CD8-positive, alpha-beta memory T cell (primary cell): ENCODE data around the gene UBAC2. TPM values are rescaled to one million over a fixed set of nuclear protein-coding genes. Genes with fewer than 3 reads are reported as not detected.
A peak's percentile ranks its signal among the peaks of the same experiment; 100 is the strongest.
"Not testable (repeated sequence)": the region's sequence is repeated elsewhere in the genome, so short reads cannot be mapped to it uniquely, and the experiment has no call there.

Experiments
- CTCF ChIA-PET: fragments of 350-600 bp; sonication (Branson Sonifier 250); formaldehyde crosslinking; loops from one replicate; lab custom pipeline; 2021; ENCODE audit warnings: antibody characterized with exemption; lab: Charles Lee
- POLR2A ChIA-PET: fragments of 350-600 bp; sonication (Branson Sonifier 250); formaldehyde crosslinking; loops from one replicate; lab custom pipeline; 2021; ENCODE audit warnings: antibody characterized with exemption; lab: Charles Lee
- DNase-seq, 5 donors: peaks; one replicate each; pipeline versions ENCODE4 v3.0.0 to v3.0.0-alpha.2; 2020 to 2022; ENCODE audit warnings: mixed read lengths in 1 of 5
- H3K27ac ChIP-seq: one replicate; pipeline ENCODE4 v1.7.0; 2013; ENCODE audit warnings: low read depth, mild to moderate bottlenecking, low read length, moderate library complexity
- H3K27me3 ChIP-seq: 2 replicates; pipeline ENCODE4 v1.7.0; 2013; ENCODE audit warnings: low read length, mild to moderate bottlenecking; ENCODE audit not compliant: insufficient read depth, poor library complexity, severe bottlenecking
- H3K36me3 ChIP-seq: 2 replicates; pipeline ENCODE4 v1.7.0; 2013; ENCODE audit warnings: mild to moderate bottlenecking, low read length, moderate library complexity; ENCODE audit not compliant: insufficient read depth
- H3K4me1 ChIP-seq: 2 replicates; pipeline ENCODE4 v1.7.0; 2013; ENCODE audit warnings: mild to moderate bottlenecking, low read length, moderate library complexity; ENCODE audit not compliant: insufficient read depth
- H3K4me3 ChIP-seq: 2 replicates; pipeline ENCODE4 v1.7.0; 2013; ENCODE audit warnings: mild to moderate bottlenecking, low read length
- H3K9me3 ChIP-seq: 2 replicates; pipeline ENCODE4 v1.7.0; 2013; ENCODE audit warnings: mild to moderate bottlenecking, low read length
- H3K27ac Mint-ChIP-seq, 8 donors: one replicate each; pipeline ENCODE4 v1.8.0; 2020 to 2021; ENCODE audit warnings: mixed read lengths in 8 of 8, mild to moderate bottlenecking in 6 of 8, inconsistent platforms in 3 of 8, moderate library complexity in 3 of 8
- H3K27me3 Mint-ChIP-seq, 2 donors: one replicate each; pipeline ENCODE4 v1.8.0; 2020 to 2021; ENCODE audit warnings: mixed read lengths in 2 of 2, mild to moderate bottlenecking in 1 of 2, moderate library complexity in 1 of 2
- H3K36me3 Mint-ChIP-seq, 3 donors: one replicate each; pipeline ENCODE4 v1.8.0; 2020 to 2021; ENCODE audit warnings: mixed read lengths in 3 of 3, inconsistent platforms in 1 of 3, mild to moderate bottlenecking in 1 of 3
- H3K4me1 Mint-ChIP-seq, 3 donors: one replicate each; pipeline ENCODE4 v1.8.0; 2020 to 2021; ENCODE audit warnings: mixed read lengths in 3 of 3, inconsistent platforms in 1 of 3, mild to moderate bottlenecking in 1 of 3
- H3K4me3 Mint-ChIP-seq, 7 donors: one replicate each; pipeline ENCODE4 v1.8.0; 2020 to 2021; ENCODE audit warnings: mixed read lengths in 7 of 7, mild to moderate bottlenecking in 6 of 7, moderate library complexity in 4 of 7, inconsistent platforms in 2 of 7
- H3K9me3 Mint-ChIP-seq, 5 donors: one replicate each; pipeline ENCODE4 v1.8.0; 2020 to 2022; ENCODE audit warnings: mixed read lengths in 5 of 5, mild to moderate bottlenecking in 3 of 5, moderate library complexity in 2 of 5, inconsistent platforms in 1 of 5
- polyA plus RNA-seq: library from polyadenylated mRNA; unstranded; fragments of 300-500 nt; fragmentation: Illumina TruSeq; gene quantifications from one replicate; pipeline ENCODE4 v1.2.3, GENCODE V29; 2021
- total RNA-seq, 2 experiments: library from RNA; stranded (reverse); gene quantifications; one replicate each; pipeline ENCODE4 v1.2.3, GENCODE V29; 2021

The UBAC2 gene
- total and polyA plus RNA-seq, 3 experiments from 2014 or later: 62.3 to 160 (median 63.7) TPM

- H3K27ac ChIP-seq: no peak overlapping the region
- Mint-ChIP-seq H3K36me3 (peaks cover 0 to 57% (median 26%) of the 10 kb centered on the region in 3 donors), H3K27ac (peak overlapping the region in 6 of 8 donors; percentile 34 to 94 (median 88)), H3K4me3 (peak overlapping the region in 2 of 7 donors; percentile 8 to 30), H3K9me3 (no peaks in the 10 kb centered on the region), H3K4me1 (peaks cover 76 to 93% (median 91%) of the 10 kb centered on the region in 3 donors), H3K27me3 (peaks cover 0 to 3% of the 10 kb centered on the region in 2 donors)
- H3K9me3 ChIP-seq: no peaks in the 10 kb centered on the region
- no peak overlapping the region for H3K4me3 ChIP-seq
- H3K4me1 ChIP-seq: peaks cover 86% of the 10 kb centered on the region
- CTCF ChIA-PET: interaction anchor here (1.1 to 18.0 kb wide), 3 partner anchors 9 to 60 kb away, joined by 3 to 223 read pairs (median 30); no protein-coding TSS in a partner anchor
- H3K36me3 ChIP-seq: peaks cover 14% of the 10 kb centered on the region
- no peak for DNase-seq
- H3K27me3 ChIP-seq: no peaks in the 10 kb centered on the region
- POLR2A ChIA-PET: no interaction called here
Measured at GRCh38 chr13:99208185-99208584, 7.5 kb downstream of the UBAC2 start.

- peaks cover 80% of the 10 kb centered on the region for H3K4me1 ChIP-seq
- H3K36me3 Mint-ChIP-seq: peaks cover 0 to 57% (median 26%) of the 10 kb centered on the region in 3 donors
- no peak overlapping the region for H3K27ac ChIP-seq
- CTCF ChIA-PET: interaction anchor here (0.6 to 18.0 kb wide), 3 partner anchors 8 to 59 kb away, joined by 3 to 223 read pairs (median 3); partner anchors contain the start of gene UBAC2
- H3K27ac Mint-ChIP-seq: peak overlapping the region; percentile 30 to 94 (median 74)
- DNase-seq: no peak
- H3K36me3 ChIP-seq: peaks cover 14% of the 10 kb centered on the region
- H3K4me3 ChIP-seq: no peak overlapping the region
- H3K4me1 Mint-ChIP-seq: peaks cover 68 to 90% (median 85%) of the 10 kb centered on the region in 3 donors
- H3K9me3 Mint-ChIP-seq: no peaks in the 10 kb centered on the region
- H3K9me3 ChIP-seq: no peaks in the 10 kb centered on the region
- H3K27me3 ChIP-seq: no peaks in the 10 kb centered on the region
- H3K27me3 Mint-ChIP-seq: peaks cover 0 to 3% of the 10 kb centered on the region in 2 donors
- peak overlapping the region in 4 of 7 donors; percentile 8 to 54 (median 42) for H3K4me3 Mint-ChIP-seq
- POLR2A ChIA-PET: no interaction called here
Measured at GRCh38 chr13:99208845-99209527, 8.3 kb downstream of the UBAC2 start.

- Histone ChIP-seq H3K36me3 (peaks cover 14% of the 10 kb centered on the region), H3K4me1 (peaks cover 80% of the 10 kb centered on the region)
- H3K9me3 ChIP-seq, H3K4me3 Mint-ChIP-seq, H3K27ac ChIP-seq, H3K27me3 ChIP-seq, H3K27me3 Mint-ChIP-seq, DNase-seq, H3K9me3 Mint-ChIP-seq, H3K4me3 ChIP-seq, POLR2A ChIA-PET: not testable (repeated sequence)
- Mint-ChIP-seq H3K36me3 (peaks cover 0 to 55% (median 22%) of the 10 kb centered on the region in 3 donors), H3K4me1 (peaks cover 68 to 90% (median 85%) of the 10 kb centered on the region in 3 donors), H3K27ac (peak overlapping the region in 4 of 8 donors; percentile 51 to 80 (median 70))
- CTCF ChIA-PET: interaction anchor here (0.8 to 18.0 kb wide), 3 partner anchors 14 to 57 kb away, joined by 3 to 223 read pairs (median 3); no protein-coding TSS in a partner anchor
Measured at GRCh38 chr13:99210627-99211026, 10.0 kb downstream of the UBAC2 start.

GRCh38 chr13:99211421-99212035 lies 10.9 kb downstream of the UBAC2 start:
- POLR2A ChIA-PET: no interaction called here
- H3K4me1 Mint-ChIP-seq: peaks cover 63 to 90% (median 85%) of the 10 kb centered on the region in 3 donors
- Histone ChIP-seq H3K27ac (no peak overlapping the region), H3K27me3 (no peaks in the 10 kb centered on the region), H3K4me1 (peaks cover 80% of the 10 kb centered on the region), H3K4me3 (no peak overlapping the region), H3K9me3 (no peaks in the 10 kb centered on the region), H3K36me3 (peaks cover 7% of the 10 kb centered on the region)
- peaks cover 0 to 49% (median 22%) of the 10 kb centered on the region in 3 donors for H3K36me3 Mint-ChIP-seq
- CTCF ChIA-PET: interaction anchor here (1.2 to 18.0 kb wide), 2 partner anchors 15 to 56 kb away, joined by 3 to 223 read pairs; no protein-coding TSS in a partner anchor
- H3K27me3 Mint-ChIP-seq: no peaks in the 10 kb centered on the region
- no peaks in the 10 kb centered on the region for H3K9me3 Mint-ChIP-seq
- H3K4me3 Mint-ChIP-seq: no peak overlapping the region
- H3K27ac Mint-ChIP-seq: peak overlapping the region; percentile 26 to 77 (median 56)
- DNase-seq: no peak

GRCh38 chr13:99214232-99214631 lies 13.6 kb downstream of the UBAC2 start:
- H3K27me3 ChIP-seq: no peaks in the 10 kb centered on the region
- DNase-seq: peak in 1 of 5 donors; percentile 63
- H3K36me3 Mint-ChIP-seq: peaks cover 0 to 28% (median 15%) of the 10 kb centered on the region in 3 donors
- CTCF ChIA-PET: interaction anchor here (0.8 to 7.1 kb wide), 7 partner anchors 10 to 38 kb away, joined by 3 to 60 read pairs (median 7); partner anchors contain the start of gene UBAC2
- peak overlapping the region; percentile 35 to 98 (median 94) for H3K4me3 Mint-ChIP-seq
- peaks cover 68 to 90% (median 87%) of the 10 kb centered on the region in 3 donors for H3K4me1 Mint-ChIP-seq
- H3K36me3 ChIP-seq: no peaks in the 10 kb centered on the region
- H3K27ac Mint-ChIP-seq: peak overlapping the region; percentile 97 to 100 (median 98)
- peaks cover 81% of the 10 kb centered on the region for H3K4me1 ChIP-seq
- no peaks in the 10 kb centered on the region for H3K9me3 Mint-ChIP-seq
- POLR2A ChIA-PET: interaction anchor here (0.8 to 6.7 kb wide), 4 partner anchors 9 to 221 kb away, joined by 3 to 102 read pairs (median 4); partner anchors contain the start of gene UBAC2
- no peaks in the 10 kb centered on the region for H3K9me3 ChIP-seq
- peak overlapping the region; percentile 34 for H3K4me3 ChIP-seq
- H3K27me3 Mint-ChIP-seq: no peaks in the 10 kb centered on the region
- H3K27ac ChIP-seq: no peak overlapping the region

- Mint-ChIP-seq H3K27ac (peak overlapping the region; percentile 97 to 100 (median 98)), H3K27me3 (no peaks in the 10 kb centered on the region), H3K36me3 (peaks cover 0 to 25% (median 14%) of the 10 kb centered on the region in 3 donors), H3K9me3 (no peaks in the 10 kb centered on the region), H3K4me3 (peak overlapping the region; percentile 91 to 98 (median 95)), H3K4me1 (peaks cover 69 to 90% (median 87%) of the 10 kb centered on the region in 3 donors)
- ChIA-PET CTCF (interaction anchor here (1.0 to 7.1 kb wide), 8 partner anchors 9 to 51 kb away, joined by 3 to 60 read pairs (median 5); partner anchors contain the start of gene UBAC2), POLR2A (interaction anchor here (0.6 to 6.7 kb wide), 8 partner anchors 9 to 302 kb away, joined by 3 to 102 read pairs (median 4); partner anchors contain the start of gene UBAC2)
- DNase-seq: no peak
- Histone ChIP-seq H3K4me3 (peak overlapping the region; percentile 77), H3K27ac (no peak overlapping the region), H3K4me1 (peaks cover 81% of the 10 kb centered on the region), H3K27me3 (no peaks in the 10 kb centered on the region), H3K36me3 (no peaks in the 10 kb centered on the region), H3K9me3 (no peaks in the 10 kb centered on the region)
Measured at GRCh38 chr13:99214731-99215130, 14.1 kb downstream of the UBAC2 start.

GRCh38 chr13:99215184-99215830 lies 14.7 kb downstream of the UBAC2 start:
- Mint-ChIP-seq H3K36me3 (peaks cover 0 to 23% (median 14%) of the 10 kb centered on the region in 3 donors), H3K4me3 (peak overlapping the region; percentile 91 to 98 (median 95)), H3K27ac (peak overlapping the region; percentile 97 to 100 (median 98)), H3K27me3 (no peaks in the 10 kb centered on the region), H3K4me1 (peaks cover 71 to 90% (median 86%) of the 10 kb centered on the region in 3 donors), H3K9me3 (no peaks in the 10 kb centered on the region)
- Histone ChIP-seq H3K4me1 (peaks cover 81% of the 10 kb centered on the region), H3K4me3 (peak overlapping the region; percentile 77), H3K27ac (peak overlapping the region; percentile 45), H3K27me3 (no peaks in the 10 kb centered on the region), H3K36me3 (no peaks in the 10 kb centered on the region), H3K9me3 (no peaks in the 10 kb centered on the region)
- ChIA-PET POLR2A (interaction anchor here (0.6 to 6.7 kb wide), 8 partner anchors 10 to 302 kb away, joined by 3 to 102 read pairs (median 4); partner anchors contain the start of gene UBAC2), CTCF (interaction anchor here (1.0 to 7.1 kb wide), 8 partner anchors 10 to 51 kb away, joined by 3 to 60 read pairs (median 5); partner anchors contain the start of gene UBAC2)
- peak; percentile 57 to 84 (median 80) for DNase-seq
